Brain microvascular endothelial cell (primary cell): Measurements from ENCODE around the gene FAM81A.

Source experiments
- DNase-seq: peaks from one replicate; pipeline ENCODE4 v3.0.0-alpha.2; 2020
- H3K27ac ChIP-seq: fragments of 250-450 bp; sonication (Bioruptor Pico); 2 replicates; pipeline ENCODE4 v1.5.1; 2020; ENCODE audit warnings: mild to moderate bottlenecking, moderate library complexity
- H3K27me3 ChIP-seq: fragments of 250-450 bp; sonication (Bioruptor Pico); replicated peaks from 2 replicates; pipeline ENCODE4 v1.5.1; 2020; ENCODE audit warnings: mild to moderate bottlenecking
- H3K36me3 ChIP-seq: fragments of 250-450 bp; sonication (Bioruptor Pico); replicated peaks from 2 replicates; pipeline ENCODE4 v1.5.1; 2020; ENCODE audit warnings: mild to moderate bottlenecking
- H3K4me3 ChIP-seq: 2 replicates; pipeline ENCODE4 v1.5.1; 2011; ENCODE audit warnings: low read depth, mild to moderate bottlenecking, control low read depth, low read length, moderate library complexity
- CTCF ChIP-seq: IDR thresholded peaks from 2 replicates; pipeline ENCODE4 v1.5.1; 2011; ENCODE audit warnings: low read depth, mild to moderate bottlenecking, moderate library complexity, low read length, control low read depth, inconsistent platforms; ENCODE audit errors: missing control alignments
- in situ Hi-C: cut with HindIII; loops from 2 replicates; pipeline ENCODE4 v1.10.0; 2017; ENCODE audit warnings: low sequenced_read_pairs, low pct_ligation_motif_present

FAM81A gene

DNA sequence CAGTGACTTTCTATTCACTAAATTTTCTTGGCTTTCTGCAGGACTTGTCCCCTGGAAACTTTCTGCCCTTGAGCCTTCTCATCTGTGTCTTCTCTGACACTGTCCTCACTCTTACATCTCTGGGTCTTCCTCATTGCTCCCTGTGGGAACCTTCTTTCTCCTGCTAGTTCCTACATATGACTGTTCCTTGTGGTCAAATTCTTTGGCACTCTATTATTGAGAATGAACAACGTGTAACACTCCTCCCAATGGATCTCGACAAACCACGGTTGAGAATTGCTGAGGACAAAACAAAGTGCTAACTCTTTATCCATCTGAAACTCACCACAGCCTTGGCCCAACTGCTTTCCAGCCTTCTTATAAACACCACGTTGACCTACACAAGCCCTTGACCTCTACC is 3.5 kb upstream of the FAM81A start:
- no peak for TF ChIP-seq CTCF
- no peaks in the 10 kb centered on the region for H3K36me3 ChIP-seq
- no peak overlapping the region for H3K27ac ChIP-seq
- H3K27me3 ChIP-seq = no peaks in the 10 kb centered on the region
- no peak for DNase-seq
- H3K4me3 ChIP-seq = no peak overlapping the region
- in situ Hi-C loops = no loop called here

DNA sequence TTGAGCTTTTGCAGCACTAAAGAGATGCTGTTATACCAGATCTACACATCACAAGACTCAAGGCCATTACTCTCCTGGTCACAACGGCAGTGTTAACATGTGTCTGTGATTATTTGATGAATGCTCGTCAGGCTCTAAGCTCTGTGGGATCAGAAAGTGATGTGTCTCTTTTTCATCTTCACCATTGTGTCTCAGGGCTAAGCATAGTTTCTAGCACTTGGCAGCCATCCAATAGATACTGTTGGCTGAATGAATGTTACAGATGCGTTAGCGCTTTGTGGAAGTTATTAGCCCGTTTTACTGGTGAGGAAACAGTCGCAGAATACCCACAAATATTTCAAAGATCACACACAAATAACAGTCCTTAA is 1.2 kb upstream of the FAM81A start:
- Histone ChIP-seq H3K4me3 (no peak overlapping the region), H3K27me3 (no peaks in the 10 kb centered on the region), H3K36me3 (no peaks in the 10 kb centered on the region), H3K27ac (no peak overlapping the region)
- in situ Hi-C loops = no loop called here
- no peak for TF ChIP-seq CTCF
- DNase-seq = peak; percentile 16

DNA sequence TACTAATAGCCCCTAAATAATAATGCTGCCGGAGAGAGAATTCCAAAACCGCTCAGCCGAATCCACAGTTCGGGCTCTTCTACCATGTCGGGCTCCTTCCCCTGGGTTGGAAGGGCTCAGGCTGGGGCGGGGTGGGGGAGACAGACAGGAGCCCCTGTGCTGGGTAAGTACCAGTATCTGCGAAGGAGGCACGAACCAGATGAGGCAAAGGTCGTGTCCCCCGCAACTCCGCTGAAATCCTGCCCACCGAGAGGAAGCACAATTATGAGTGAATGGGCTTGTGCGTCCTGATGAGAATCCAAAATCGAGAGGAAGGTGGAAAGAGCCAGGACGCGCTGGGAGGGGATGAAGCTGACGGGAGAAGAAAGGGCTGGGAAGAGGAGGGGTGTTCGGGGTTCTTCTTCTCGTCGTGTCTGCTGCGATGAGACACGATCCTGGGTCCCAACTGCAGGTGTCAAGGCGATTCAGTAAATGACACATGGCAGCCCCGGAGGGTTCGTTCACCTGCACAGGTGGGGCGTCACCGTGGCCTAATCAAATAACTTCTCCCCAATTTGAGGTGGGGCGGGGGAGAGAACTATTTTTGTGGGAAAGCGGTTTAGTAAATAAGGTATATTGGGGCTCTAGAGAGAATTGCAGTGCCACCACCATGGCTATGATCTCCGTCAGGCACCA is 707 bp upstream of the FAM81A start:
- no peaks in the 10 kb centered on the region for H3K27me3 ChIP-seq

DNA sequence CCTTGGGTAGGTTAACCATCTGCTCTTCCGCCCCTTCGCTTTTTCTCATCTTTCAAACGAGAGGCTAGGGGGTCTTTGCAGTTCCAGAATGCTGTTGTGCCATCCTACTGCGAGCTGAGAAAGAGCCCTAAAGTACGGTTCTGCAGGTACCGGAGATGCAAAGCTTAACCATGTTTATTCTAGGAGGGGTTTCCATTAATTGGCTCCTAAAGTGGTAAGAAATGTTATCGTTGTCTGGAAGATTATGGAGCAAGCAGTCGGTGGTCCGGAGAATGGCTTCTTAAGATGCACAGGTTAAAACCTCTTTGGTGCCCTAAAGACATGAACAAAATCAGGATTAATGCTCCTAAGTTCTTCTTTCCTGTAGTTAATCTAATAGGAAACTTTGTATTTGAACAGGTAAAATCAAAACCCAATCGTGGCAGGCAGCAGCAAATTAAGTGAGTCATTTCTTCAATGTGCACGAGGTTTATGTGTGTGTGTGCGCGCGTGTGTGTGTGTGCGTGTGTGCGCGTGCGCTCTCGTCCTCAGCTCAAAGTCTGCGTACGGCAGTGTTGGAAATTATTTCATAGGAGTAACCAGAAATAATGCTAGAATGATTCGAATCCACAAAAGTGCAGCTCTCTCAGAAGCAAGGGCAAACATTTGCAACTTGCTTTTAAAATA is 772 bp downstream of the FAM81A start:
- DNase-seq = no peak
- Histone ChIP-seq H3K27ac (no peak overlapping the region), H3K4me3 (peak overlapping the region; percentile 53), H3K36me3 (no peaks in the 10 kb centered on the region), H3K27me3 (no peaks in the 10 kb centered on the region)
- TF ChIP-seq CTCF = no peak
- in situ Hi-C loops = no loop called here

More for the DNA sequence above, 707 bp upstream of the FAM81A start:
- H3K36me3 ChIP-seq = no peaks in the 10 kb centered on the region
- H3K4me3 ChIP-seq = peak overlapping the region; percentile 55
- no peak for TF ChIP-seq CTCF
- no peak overlapping the region for H3K27ac ChIP-seq
- no peak for DNase-seq
- in situ Hi-C loops = no loop called here

- no peaks in the 10 kb centered on the region for H3K36me3 ChIP-seq
- H3K4me3 ChIP-seq = no peak overlapping the region
- TF ChIP-seq CTCF = no peak
- no peak for DNase-seq
- H3K27ac ChIP-seq = no peak overlapping the region
- H3K27me3 ChIP-seq = no peaks in the 10 kb centered on the region
- in situ Hi-C loops = no loop called here
These were observed 1.6 kb downstream of the FAM81A start for GRCh38 chr15:59439576-59439975.
